Jurkat, Clone E6-1 (cell line): ENCODE measurements around the gene ATP1B3.
"Not testable (repeated sequence)": the region's sequence is repeated elsewhere in the genome, so short reads cannot be mapped to it uniquely, and the experiment has no call there.

Experiments
- DNase-seq: peaks from one replicate; pipeline ENCODE4 v3.0.0-alpha.2; 2011; ENCODE audit warnings: low read depth, low spot score
- H3K4me3 ChIP-seq: 2 replicates; pipeline ENCODE4 v1.5.1; 2011; ENCODE audit warnings: mild to moderate bottlenecking, low read length, control low read depth, moderate library complexity

The ATP1B3 gene

GRCh38 chr3:141894524-141895176 lies 18.2 kb downstream of the ATP1B3 start:
- H3K4me3 ChIP-seq: no peak overlapping the region
- DNase-seq: no peak

GRCh38 chr3:141895731-141896130 lies 19.3 kb downstream of the ATP1B3 start:
- DNase-seq: no peak

GRCh38 chr3:141898908-141899307 lies 22.5 kb downstream of the ATP1B3 start:
- no peak for DNase-seq
- no peak overlapping the region for H3K4me3 ChIP-seq

More at GRCh38 chr3:141895731-141896130, 19.3 kb downstream of the ATP1B3 start:
- no peak overlapping the region for H3K4me3 ChIP-seq

DNA sequence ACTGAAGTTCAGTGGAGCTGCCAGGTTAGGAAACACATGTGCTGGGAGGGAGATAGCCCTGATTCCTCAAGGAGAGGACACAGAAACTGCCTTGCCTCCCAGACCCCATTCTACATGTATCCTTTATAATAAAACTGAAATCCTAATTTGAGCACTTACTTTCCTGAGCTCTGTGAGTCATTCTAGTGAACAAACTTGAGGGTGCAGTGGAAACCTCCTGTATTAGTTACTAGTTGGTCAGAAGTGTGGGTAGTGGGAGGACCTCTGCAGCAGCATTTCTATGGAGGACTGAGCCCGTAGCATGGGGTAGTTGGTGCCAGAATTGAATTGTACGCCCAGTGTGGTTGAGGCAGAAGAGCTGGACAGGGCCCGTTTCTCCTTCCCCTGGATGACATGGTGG lies 23.9 kb downstream of the ATP1B3 start:
- H3K4me3 ChIP-seq: no peak overlapping the region
- no peak for DNase-seq

- H3K4me3 ChIP-seq: no peak overlapping the region
- no peak for DNase-seq
Measured at GRCh38 chr3:141901914-141902313, 25.5 kb downstream of the ATP1B3 start.

DNA sequence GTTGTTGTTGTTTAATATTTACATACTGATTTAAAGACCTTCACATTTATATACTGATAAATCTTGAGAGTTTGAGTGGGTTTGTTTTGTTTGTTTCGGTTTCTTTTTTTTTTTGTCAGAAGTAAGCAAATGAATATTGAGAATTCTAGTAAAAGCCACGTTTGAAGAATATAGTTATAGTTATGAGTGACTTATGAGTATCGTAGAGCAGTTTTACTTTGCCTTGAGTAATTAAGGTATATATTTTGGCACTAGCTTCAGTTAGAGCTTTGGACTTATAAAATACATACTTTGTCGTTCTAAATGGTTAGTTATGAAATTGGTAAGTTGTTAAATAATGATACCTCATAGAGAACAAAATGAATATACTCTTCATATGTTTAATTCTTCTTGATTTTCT lies 27.8 kb downstream of the ATP1B3 start:
- H3K4me3 ChIP-seq: no peak overlapping the region
- DNase-seq: no peak

- DNase-seq: no peak
- no peak overlapping the region for H3K4me3 ChIP-seq
Measured at GRCh38 chr3:141905129-141905528, 28.7 kb downstream of the ATP1B3 start.

DNA sequence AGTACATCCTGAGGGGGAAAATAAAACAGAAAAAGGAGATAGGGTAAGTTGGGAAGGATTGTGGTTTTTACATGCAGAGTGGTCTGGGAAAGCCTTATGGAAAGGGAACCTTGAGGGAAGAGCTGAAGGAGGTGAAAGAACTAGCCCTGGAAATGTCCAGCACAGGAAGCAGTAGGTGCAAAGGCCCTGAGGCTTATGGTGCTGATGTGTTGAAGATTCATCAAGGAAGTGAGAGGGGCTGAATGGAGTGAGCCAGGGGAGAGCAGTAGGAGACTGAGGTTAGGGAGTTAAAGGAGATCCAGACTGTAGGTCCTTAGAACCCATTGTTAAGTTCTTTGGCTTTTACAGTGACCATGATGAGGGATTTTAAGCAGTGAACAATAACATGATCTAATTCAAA lies 33.0 kb downstream of the ATP1B3 start:
- no peak overlapping the region for H3K4me3 ChIP-seq
- DNase-seq: no peak

DNA sequence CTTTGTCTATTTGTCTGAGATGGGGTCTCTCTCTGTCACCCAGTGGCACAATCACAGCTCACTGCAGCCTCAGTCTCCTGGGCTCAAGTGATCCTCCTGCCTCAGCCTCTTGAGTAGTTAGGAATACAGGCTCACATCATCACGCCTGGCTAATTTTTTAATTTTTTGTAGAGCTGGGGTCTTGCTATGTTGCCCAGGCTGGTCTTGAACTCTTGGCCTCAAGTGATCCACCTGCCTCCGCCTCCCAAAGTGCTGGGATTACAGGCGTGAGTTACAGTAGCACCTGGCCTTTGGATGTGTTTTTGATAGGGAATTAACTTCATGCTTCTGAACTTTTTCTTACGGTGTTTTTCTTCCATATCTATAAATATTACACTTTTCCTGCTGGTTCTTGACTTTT lies 33.5 kb downstream of the ATP1B3 start:
- DNase-seq, H3K4me3 ChIP-seq: not testable (repeated sequence)

- DNase-seq: peak; percentile 66
- no peak overlapping the region for H3K4me3 ChIP-seq
Measured at GRCh38 chr3:141913150-141913811, 36.8 kb downstream of the ATP1B3 start.

GRCh38 chr3:141914311-141914710 lies 37.9 kb downstream of the ATP1B3 start:
- DNase-seq: no peak
- H3K4me3 ChIP-seq: no peak overlapping the region

DNA sequence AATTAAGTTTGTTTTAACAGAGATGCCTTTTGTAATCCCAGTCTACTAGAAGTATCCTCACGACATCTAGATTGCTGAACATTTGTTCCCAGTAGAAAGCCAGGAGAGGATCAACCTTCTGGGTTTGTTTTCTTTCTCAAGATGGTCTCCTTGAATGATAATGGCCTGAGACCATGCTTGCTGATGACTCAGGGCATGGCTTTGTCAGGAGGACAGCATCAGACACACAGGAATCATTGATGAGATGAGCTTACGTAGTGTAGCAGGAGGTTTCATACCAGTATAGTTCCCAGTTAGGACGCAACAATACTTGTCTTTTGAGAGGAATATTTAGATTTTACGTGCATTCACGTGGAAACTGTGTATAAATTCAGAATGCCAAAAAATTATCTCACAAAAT lies 38.6 kb downstream of the ATP1B3 start:
- H3K4me3 ChIP-seq: no peak overlapping the region
- DNase-seq: no peak

DNA sequence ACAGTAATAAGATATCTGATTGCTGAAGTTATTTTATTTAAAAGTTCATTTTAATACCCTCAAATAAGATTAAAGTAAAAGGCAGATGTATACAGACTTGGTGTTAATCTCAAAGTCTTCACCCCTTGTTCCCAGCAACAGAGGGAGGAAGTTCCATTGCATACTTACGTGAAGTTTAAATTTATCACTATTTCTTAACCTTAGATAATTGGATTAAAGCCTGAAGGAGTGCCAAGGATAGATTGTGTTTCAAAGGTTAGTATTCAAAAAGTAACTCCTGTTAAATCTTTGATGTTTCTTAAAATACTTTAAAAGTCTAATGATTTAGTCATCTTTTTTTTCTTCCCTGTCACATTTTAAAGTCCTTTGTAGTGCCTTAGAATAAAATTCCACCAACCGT lies 39.3 kb downstream of the ATP1B3 start:
- no peak for DNase-seq
- H3K4me3 ChIP-seq: no peak overlapping the region

- DNase-seq: no peak
- no peak overlapping the region for H3K4me3 ChIP-seq
Measured at GRCh38 chr3:141920701-141921100, 44.3 kb downstream of the ATP1B3 start.

- no peak overlapping the region for H3K4me3 ChIP-seq
- DNase-seq: no peak
Measured at GRCh38 chr3:141921316-141921715, 44.9 kb downstream of the ATP1B3 start.

DNA sequence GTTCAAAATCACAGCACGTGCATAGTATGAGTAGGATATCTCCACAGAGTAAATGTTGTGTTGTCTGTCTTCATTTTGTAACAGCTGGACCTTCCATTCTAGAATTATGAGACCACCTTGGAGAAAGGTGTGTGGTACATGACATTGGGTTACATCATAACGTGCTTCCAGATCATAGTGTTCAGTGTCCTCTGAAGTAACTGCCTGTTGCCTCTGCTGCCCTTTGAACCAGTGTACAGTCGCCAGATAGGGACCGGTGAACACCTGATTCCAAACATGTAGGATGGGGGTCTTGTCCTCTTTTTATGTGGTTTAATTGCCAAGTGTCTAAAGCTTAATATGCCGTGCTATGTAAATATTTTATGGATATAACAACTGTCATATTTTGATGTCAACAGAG lies 49.2 kb downstream of the ATP1B3 start:
- H3K4me3 ChIP-seq, DNase-seq: not testable (repeated sequence)

- no peak for DNase-seq
- H3K4me3 ChIP-seq: no peak overlapping the region
Measured at GRCh38 chr3:141926929-141927328, 50.5 kb downstream of the ATP1B3 start.

GRCh38 chr3:141928631-141929270 lies 52.3 kb downstream of the ATP1B3 start:
- no peak for DNase-seq
- H3K4me3 ChIP-seq: no peak overlapping the region

GRCh38 chr3:141929341-141929995 lies 53.0 kb downstream of the ATP1B3 start:
- DNase-seq: no peak

GRCh38 chr3:141930801-141931200 lies 54.4 kb downstream of the ATP1B3 start:
- DNase-seq: no peak
- H3K4me3 ChIP-seq: no peak overlapping the region

More at GRCh38 chr3:141929341-141929995, 53.0 kb downstream of the ATP1B3 start:
- H3K4me3 ChIP-seq: no peak overlapping the region
